Neuron (in vitro differentiated cells): Measurements from ENCODE around the gene CDH4.

ENCODE experiments used
- H2AFZ ChIP-seq: one replicate; pipeline ENCODE4 v1.6.1; 2013; ENCODE audit warnings: low read depth, mild to moderate bottlenecking, inconsistent platforms, low read length, moderate library complexity
- H3K27me3 ChIP-seq: one replicate; pipeline ENCODE4 v1.6.1; 2013; ENCODE audit warnings: low read length; ENCODE audit not compliant: insufficient read depth
- H3K36me3 ChIP-seq: one replicate; pipeline ENCODE4 v1.6.1; 2013; ENCODE audit warnings: low read length; ENCODE audit not compliant: insufficient read depth
- H3K4me1 ChIP-seq: one replicate; pipeline ENCODE4 v1.6.1; 2013; ENCODE audit warnings: low read length; ENCODE audit not compliant: insufficient read depth
- H3K4me3 ChIP-seq: 2 replicates; pipeline ENCODE4 v1.5.1; 2013; ENCODE audit warnings: mild to moderate bottlenecking, low read length, moderate library complexity
- H3K9me3 ChIP-seq: one replicate; pipeline ENCODE4 v1.6.1; 2013; ENCODE audit warnings: low read length

Gene CDH4

DNA sequence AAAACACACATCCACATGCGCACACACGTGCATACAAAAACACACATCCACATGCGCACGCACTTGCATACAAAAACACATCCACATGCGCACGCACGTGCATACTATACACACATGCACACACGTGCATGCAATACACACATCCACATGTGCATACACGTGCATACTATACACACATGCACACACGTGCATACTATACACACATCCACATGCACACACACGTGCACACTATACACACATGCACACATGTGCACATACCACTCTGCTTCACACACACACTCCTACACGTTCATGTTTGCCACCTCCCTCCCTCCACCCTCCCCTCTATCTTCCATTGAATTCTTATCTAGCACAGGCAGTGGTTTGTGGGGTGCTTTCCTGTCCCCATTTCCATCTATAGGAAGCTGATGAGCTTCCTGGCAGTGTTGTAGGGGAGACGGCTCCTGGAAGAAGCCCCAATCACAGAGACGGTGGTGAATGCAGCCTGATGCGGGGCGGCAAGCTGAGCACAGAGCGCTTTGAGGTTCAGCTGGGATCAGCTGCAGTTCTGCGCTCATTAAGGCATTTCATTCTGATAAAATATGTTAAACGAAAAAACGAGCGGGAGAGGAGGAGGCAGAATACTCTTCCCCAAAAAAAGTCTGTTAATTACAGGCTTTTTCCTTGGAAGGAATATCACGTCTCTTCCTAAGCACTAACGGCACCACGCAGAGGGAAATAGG is 525.9 kb downstream of the CDH4 start:
- no peaks in the 10 kb centered on the region for H3K4me1 ChIP-seq
- H2AFZ ChIP-seq = no peak overlapping the region
- H3K9me3 ChIP-seq = peaks cover 2% of the 10 kb centered on the region
- H3K36me3 ChIP-seq = no peaks in the 10 kb centered on the region
- no peak overlapping the region for H3K4me3 ChIP-seq
- no peaks in the 10 kb centered on the region for H3K27me3 ChIP-seq

- Histone ChIP-seq H3K27me3 (no peaks in the 10 kb centered on the region), H3K36me3 (no peaks in the 10 kb centered on the region), H2AFZ (no peak overlapping the region), H3K9me3 (peaks cover 2% of the 10 kb centered on the region), H3K4me3 (no peak overlapping the region), H3K4me1 (no peaks in the 10 kb centered on the region)
Observed at GRCh38 chr20:61778495-61778863, 526.4 kb downstream of the CDH4 start.

DNA sequence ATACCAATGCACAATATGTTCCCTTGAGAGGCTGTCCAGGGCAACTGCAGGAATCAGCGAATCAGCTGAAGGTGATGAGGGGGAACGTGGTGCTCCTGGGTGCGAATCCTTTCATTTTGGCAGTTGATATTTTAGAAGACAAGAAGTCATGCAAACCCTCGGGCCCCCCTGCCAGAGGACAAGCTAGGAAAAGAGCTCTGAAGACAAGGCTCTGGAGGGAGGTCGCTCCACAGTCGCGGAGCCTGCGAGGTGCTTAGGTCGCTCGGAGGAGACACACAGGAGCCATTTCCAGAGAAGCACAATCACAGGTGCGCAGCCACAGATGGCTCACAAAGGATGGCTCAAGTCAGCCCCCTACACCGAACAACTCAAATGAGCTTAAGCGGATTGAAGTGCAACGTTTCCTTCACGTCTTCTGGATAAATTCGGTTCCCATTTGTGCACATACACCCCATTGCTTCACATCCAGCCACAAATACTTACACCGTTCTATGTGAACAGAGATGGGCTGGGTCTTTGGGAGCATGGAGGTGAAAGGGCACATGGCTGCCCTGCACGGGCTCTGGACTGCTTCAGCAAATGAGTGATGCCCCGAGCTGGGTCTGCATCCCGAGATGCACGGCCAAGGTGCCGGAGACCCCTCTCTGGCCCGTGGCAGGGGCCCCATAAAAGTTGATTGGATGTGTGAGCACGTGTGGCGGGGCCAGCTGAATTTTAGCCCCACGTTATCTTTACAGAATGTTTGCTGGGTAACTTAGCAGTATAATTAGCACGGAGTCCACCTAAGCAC is 527.3 kb downstream of the CDH4 start:
- Histone ChIP-seq H3K4me1 (no peaks in the 10 kb centered on the region), H3K4me3 (no peak overlapping the region), H3K27me3 (no peaks in the 10 kb centered on the region), H3K36me3 (no peaks in the 10 kb centered on the region), H2AFZ (no peak overlapping the region), H3K9me3 (peaks cover 2% of the 10 kb centered on the region)

- Histone ChIP-seq H3K9me3 (peaks cover 2% of the 10 kb centered on the region), H2AFZ (no peak overlapping the region), H3K36me3 (no peaks in the 10 kb centered on the region), H3K4me3 (no peak overlapping the region), H3K27me3 (no peaks in the 10 kb centered on the region), H3K4me1 (no peaks in the 10 kb centered on the region)
Observed at GRCh38 chr20:61780066-61780465, 528.0 kb downstream of the CDH4 start.

DNA sequence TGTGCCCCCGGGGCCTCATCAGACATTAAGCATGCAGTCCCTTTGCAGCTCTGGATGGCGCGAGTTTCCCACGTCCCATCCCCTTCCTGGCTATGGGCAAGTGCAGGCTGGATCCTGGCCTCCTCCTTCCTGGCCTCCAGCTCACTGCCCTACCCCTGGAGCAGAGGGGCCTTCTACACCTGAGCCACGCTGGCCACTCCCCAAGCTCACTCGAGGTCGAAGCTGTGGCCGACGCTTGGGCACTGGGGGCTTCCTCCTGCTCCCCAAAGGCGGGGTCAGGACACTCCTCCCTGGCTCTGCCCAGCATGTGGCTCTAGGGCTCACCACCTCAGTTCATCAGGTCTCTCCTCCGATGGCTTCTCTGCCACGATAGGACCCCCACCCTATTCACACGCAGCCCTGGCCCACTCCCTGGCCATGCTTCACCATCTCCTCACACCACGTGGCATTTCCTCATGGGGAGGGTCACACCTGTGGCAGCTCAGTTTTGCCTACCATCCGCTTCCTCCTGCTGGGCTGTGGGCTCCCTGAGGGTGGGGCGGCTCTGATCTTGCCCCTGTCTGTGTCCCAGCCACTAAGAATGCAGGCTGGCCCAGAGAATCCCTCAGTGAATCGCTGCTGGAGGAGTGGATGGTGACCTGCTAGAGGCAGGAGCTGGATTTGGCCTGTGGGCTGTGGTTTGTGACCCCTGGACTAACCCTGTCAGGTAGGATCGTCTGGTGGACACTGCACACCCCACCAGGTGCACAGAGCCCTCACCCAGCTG is 532.9 kb downstream of the CDH4 start:
- Histone ChIP-seq H2AFZ (no peak overlapping the region), H3K9me3 (peaks cover under 1% of the 10 kb centered on the region), H3K4me1 (no peaks in the 10 kb centered on the region), H3K27me3 (no peaks in the 10 kb centered on the region), H3K36me3 (no peaks in the 10 kb centered on the region), H3K4me3 (no peak overlapping the region)

DNA sequence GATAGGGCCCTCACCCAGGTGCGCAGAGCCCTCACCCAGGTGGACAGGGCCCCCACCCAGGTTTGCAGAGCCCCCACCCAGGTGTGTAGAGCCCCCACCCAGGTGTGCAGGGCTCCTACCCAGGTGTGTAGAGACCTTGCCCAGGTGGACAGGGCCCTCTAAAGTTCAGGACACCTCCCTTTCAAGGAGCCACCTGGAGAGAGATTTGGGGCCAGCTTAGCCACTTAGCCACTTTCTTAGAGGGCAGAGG is 533.4 kb downstream of the CDH4 start:
- H2AFZ ChIP-seq = no peak overlapping the region
- H3K4me1 ChIP-seq = no peaks in the 10 kb centered on the region
- no peaks in the 10 kb centered on the region for H3K36me3 ChIP-seq
- no peaks in the 10 kb centered on the region for H3K27me3 ChIP-seq
- no peaks in the 10 kb centered on the region for H3K9me3 ChIP-seq
- H3K4me3 ChIP-seq = no peak overlapping the region

- Histone ChIP-seq H3K27me3 (no peaks in the 10 kb centered on the region), H3K4me1 (no peaks in the 10 kb centered on the region), H3K36me3 (no peaks in the 10 kb centered on the region), H3K9me3 (no peaks in the 10 kb centered on the region), H3K4me3 (no peak overlapping the region), H2AFZ (no peak overlapping the region)
Observed at GRCh38 chr20:61786230-61786629, 534.2 kb downstream of the CDH4 start.

GRCh38 chr20:61788343-61788742 is 536.3 kb downstream of the CDH4 start:
- no peaks in the 10 kb centered on the region for H3K27me3 ChIP-seq
- H2AFZ ChIP-seq = no peak overlapping the region
- no peaks in the 10 kb centered on the region for H3K36me3 ChIP-seq
- no peak overlapping the region for H3K4me3 ChIP-seq
- H3K9me3 ChIP-seq = no peaks in the 10 kb centered on the region
- no peaks in the 10 kb centered on the region for H3K4me1 ChIP-seq

DNA sequence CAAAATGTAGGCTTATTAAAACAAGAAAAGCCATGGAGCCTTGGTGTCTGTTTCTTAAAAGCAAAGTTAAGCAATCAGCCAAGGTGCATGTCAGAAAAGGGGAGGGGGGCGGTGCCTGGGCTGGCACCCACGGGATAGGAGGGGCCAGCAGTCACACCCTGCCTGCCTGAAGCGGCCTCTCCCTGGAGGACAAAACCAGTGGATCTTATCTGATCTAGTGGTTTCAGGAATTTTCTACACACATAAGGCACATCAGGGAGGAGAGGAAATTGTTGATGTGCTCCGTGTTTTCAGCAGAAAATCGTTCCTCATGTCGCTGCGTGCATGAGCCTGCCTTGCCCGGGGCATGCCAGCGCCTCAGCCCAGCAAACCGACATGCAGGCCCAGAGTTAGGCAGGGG is 537.3 kb downstream of the CDH4 start:
- Histone ChIP-seq H3K4me1 (no peaks in the 10 kb centered on the region), H3K27me3 (no peaks in the 10 kb centered on the region), H3K4me3 (no peak overlapping the region), H3K36me3 (no peaks in the 10 kb centered on the region), H2AFZ (no peak overlapping the region), H3K9me3 (no peaks in the 10 kb centered on the region)

DNA sequence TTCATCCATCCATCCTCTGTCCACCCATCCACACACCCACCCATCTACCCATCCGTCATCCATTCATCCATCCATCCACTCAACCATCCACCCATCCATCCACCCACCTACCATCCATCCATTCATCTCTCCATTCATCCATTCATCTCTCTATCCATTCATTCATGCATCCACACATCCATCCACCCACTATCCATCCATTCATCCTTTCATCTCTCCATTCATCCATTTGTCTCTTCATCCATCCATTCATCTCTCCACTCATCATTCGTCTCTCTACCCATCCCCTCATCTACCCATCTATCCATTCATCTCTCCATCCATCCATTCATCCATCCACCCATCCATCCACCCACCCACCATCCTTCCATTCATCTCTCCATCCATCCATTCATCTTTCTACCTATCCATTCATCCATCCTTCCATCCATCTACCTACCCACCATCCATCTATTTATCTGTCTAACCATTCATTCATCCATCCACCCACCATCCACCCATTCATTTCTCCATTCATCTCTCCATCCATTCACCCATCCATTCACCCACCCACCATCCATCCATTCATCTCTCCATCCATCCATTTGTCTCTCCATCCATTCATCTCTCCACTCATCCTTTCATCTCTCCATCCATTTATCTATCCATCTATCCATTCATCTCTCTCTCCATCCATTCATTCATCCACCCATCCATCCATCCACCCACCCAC is 538.2 kb downstream of the CDH4 start:
- Histone ChIP-seq H3K4me3 (no peak overlapping the region), H3K27me3 (no peaks in the 10 kb centered on the region), H3K9me3 (no peaks in the 10 kb centered on the region), H3K4me1 (no peaks in the 10 kb centered on the region), H2AFZ (no peak overlapping the region), H3K36me3 (no peaks in the 10 kb centered on the region)

DNA sequence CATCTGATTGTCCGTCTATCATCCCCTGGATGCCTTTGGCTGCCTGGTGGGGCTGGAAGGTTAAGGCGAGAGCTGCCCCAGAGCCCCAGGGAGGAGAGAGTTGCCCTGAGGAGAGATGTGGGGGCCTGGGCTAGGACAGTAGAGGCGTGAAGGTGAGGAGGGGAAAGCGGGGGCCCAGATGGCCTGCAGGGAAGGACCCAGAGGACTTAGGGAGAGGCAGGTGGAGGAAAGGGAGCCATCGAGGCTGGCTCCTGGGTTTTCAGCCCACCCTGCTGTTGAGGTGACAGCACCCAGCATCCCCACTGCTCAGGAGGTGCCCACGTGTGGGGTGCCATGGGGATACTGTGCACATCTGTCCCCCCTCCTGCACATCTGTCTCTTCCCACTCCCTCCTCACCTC is 539.9 kb downstream of the CDH4 start:
- Histone ChIP-seq H2AFZ (no peak overlapping the region), H3K4me1 (no peaks in the 10 kb centered on the region), H3K4me3 (no peak overlapping the region)

DNA sequence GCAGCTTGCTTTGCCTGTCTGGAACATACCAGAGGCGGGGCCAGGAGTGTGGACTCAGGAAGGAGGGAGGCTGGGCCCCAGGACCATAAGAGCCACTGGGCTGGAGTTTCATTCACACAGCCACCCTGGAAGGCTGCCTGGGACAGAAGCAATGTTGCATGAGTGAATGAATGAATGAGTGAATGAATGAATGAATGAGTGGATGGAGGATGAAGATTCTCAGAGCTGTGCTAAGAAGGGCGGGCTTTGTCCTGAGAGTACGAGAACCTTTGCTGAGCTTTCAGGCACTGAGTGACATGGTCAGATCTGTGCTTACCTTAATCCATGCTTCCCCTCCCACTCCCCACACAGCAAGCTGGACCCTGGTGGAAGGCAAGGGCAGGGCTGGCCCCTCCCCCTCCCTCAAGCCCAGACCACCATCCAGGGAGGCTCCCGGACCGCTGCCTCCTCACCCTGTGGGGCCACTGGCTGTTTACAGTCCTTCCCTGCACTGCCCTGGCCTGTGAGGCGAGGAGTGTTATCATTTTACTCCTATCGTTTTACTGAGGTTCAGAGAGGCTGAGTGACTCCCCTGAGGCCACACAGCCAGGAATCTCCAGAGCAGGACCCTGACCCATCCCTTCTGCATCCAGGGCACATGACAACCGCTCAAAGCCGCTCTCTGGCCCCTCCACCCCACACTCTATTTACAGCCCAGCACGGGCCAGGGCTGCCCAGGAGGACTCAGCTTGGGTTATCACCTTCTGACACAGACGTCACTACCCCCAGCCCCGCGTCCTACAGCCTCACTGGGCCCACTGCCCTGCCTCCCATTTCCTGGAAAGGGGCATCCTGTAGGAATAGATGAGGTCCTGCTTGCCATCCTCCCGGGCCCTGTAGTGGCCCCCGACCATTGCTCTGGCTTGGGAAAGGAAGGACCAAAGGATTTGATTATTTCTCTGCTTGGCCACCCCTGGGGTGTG is 543.9 kb downstream of the CDH4 start:
- H2AFZ ChIP-seq = no peak overlapping the region
- H3K4me1 ChIP-seq = no peaks in the 10 kb centered on the region
- no peaks in the 10 kb centered on the region for H3K27me3 ChIP-seq
- H3K4me3 ChIP-seq = no peak overlapping the region
- no peaks in the 10 kb centered on the region for H3K36me3 ChIP-seq
- no peaks in the 10 kb centered on the region for H3K9me3 ChIP-seq

More for the DNA sequence above, 539.9 kb downstream of the CDH4 start:
- H3K36me3 ChIP-seq = no peaks in the 10 kb centered on the region
- H3K9me3 ChIP-seq = no peaks in the 10 kb centered on the region
- no peaks in the 10 kb centered on the region for H3K27me3 ChIP-seq
